GM18526 (cell line): ENCODE results near the gene EGFR.

Source experiments
- POLR2A ChIP-seq: IDR thresholded peaks from 3 replicates; pipeline ENCODE4 v1.6.1; 2011; ENCODE audit not compliant: insufficient read length; ENCODE audit errors: extremely low read depth

Gene EGFR

DNA sequence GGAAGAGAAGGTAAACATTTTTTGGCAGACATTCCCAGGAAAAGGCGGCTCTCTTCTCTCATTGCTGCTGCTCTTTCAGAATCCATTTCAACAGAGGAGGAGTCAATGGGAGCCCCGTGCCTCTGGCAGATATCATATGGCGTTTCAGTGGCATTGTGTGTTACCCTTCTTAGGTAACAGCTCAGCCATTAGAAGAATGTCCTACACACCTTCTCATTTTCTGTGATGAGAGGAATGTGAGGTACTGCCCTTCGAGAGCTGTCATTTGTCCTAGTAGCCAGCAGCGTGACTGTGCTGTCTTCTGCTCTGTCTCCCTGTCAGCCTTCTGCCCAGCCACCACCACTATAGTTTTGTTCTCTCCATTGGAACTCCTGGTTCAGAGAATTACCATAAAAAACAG is 102.4 kb downstream of the EGFR start:
- no peak for TF ChIP-seq POLR2A

DNA sequence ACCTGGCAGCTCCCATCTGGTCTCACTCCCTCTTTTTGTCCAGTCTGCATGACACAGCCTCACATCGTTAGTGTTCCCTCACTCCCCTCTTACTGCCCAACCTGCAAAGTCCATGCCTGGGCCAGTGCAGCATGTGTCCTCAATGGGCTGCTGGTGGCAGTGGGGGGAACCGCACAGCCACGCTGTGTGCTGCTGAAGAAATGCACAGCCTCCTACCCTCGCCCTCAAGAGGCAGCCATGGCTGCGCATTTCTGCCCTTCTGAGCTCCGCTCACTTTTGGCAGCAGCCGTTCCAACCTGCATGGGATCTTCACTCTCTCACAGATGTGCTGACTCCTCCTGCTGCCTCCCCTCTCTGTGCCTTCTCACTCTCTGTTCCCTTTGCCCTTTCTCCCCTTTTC is 103.4 kb downstream of the EGFR start:
- no peak for TF ChIP-seq POLR2A

DNA sequence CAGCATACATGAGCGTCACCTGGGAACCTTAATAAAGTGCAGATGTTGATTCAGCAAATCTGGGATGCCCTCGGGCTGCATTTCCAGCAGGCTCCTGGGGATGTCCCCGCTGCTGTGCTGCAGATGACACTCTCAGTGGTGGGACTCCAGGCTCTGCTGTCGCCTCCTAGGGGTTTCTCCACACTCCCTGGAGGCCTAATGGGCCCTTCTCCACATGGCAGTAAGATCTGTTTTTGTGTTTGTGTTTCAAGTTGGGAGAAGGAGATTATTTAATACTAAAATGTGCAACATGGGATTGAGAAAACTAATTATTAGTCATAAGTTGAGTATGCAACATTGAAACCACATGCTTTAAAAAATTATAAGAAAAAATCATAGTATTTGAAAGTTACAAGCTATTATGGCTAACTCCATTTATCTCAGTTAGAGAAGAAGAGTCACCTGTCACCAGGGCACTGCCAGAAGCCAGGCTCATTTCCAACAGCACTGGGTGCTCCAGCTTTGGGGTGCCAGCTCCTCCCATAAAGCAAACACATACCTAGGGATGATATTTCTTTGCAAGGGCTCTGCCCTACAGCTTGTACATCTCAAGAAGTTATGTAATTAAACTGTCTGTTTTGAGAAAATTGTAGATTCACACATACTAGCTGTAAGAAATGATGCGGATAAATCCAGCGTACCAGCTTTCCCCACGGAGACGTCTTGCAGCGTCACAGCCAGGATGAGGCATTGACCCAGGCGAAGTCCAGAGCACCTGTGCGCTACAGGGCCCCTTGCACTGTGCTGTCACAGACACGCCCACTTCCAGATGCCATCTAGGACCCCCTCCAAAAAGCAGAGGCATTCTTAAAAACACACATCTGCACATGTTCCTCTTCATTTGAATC is 106.4 kb downstream of the EGFR start:
- no peak for TF ChIP-seq POLR2A

DNA sequence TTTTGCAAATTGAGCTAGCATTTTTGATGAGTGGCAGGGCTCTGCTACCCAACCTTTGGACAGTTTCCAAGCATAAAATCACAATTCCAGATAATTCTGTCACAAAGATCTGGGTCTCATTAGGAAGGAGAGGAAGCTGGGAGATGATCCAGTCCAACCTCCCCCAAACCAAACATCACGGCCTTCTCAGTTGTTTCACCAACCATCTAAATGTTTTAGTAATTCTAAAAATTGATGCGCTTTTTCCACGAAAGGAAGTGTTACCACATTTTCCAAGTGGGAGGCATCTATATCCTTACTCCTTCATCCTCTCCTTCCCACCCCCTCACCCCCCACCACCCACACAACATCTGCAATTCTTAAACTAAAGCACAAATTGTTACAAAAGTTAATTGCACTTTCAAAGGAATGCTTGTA is 108.3 kb downstream of the EGFR start:
- no peak for TF ChIP-seq POLR2A

DNA sequence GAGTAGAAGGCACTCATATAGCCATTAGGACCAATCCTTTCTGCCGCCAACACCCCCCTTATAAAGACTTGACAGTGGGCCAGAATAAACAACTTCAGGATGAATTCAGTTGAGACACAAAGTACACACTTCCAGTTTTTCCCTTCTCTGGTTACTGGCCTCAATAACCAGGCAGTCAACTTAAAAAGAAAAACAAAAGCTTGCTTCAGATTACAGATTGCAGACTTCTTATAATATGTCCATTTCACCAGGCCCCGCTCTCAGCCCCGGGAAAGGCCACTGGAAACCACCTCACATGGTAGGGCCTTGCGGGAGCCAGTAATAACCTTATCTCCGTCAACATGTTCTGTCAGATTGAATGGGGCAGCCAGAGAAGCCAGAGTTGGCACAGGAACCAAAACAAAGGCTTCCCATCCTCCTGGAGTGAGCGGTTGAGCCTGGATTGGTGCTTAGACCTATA is 108.8 kb downstream of the EGFR start:
- no peak for TF ChIP-seq POLR2A

DNA sequence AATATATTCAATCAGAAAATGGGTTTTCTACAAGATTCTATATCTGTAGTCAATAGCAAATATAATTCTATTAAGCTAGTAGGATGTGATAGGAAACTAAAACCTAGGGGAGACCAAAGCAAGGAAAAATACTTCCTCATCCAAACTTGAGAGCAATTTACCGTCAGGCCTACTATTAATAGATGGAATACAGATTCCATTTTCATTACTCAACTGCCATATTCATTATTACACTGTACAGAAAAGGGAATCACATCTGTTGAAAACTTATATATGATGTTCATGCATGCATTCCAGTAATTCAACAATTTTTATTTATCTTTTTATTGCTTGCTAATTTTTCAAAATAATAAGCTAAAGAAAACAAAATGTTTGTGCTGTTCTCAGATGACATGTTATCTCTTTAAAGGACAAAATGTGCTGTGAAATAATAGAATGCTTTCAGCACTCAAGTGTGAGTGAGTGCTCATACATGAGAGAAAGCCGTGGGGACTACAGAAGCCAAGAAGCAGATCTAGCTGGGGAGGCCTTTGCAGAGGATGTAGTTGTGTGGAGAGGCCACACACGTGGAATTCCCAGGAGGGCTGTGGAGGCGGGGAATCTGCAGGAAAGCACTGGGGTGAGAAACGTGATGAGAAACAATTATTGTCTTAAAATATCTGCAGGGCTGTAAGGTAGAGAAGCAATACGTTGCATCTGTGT is 110.0 kb downstream of the EGFR start:
- no peak for TF ChIP-seq POLR2A

DNA sequence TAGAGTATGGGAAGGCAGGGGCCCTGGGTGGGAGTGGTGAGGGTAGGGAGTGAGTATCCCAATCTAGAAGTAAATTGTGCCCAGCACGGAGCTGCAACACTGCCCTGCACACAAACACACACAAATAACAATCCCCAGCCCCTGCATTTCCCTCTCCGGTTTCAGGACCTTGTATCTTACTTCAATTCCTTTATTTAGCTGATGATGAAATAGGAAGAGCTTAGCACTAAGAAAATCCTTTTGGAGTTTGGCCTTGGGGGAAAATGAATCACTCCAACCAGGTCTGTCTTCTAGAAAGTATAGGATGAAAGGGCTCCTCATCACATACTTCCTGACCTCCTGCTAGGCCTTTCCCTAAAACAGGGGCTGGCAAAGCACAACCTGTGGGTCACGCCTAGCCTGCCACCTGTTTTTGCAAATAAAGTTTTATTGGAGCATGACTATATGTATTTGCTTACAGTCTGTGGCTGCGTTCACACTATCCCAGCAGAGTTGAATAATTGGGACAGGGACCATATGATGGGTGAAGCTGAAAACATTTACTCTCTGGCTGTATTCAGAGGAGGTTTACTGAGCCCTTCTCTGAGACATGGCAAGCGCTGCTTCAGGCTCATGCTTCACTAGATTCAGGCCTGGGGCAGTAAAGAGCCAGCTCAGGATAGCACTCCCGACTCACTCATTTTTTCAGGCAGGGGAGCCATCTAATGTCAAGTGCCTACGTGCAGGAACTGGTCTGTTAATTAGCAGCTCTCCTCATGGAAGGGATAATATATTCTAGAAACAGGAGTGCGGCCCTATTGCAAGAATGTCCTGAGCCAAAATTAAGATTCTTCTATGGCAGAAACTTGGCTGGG is 111.0 kb downstream of the EGFR start:
- TF ChIP-seq POLR2A, result no peak

DNA sequence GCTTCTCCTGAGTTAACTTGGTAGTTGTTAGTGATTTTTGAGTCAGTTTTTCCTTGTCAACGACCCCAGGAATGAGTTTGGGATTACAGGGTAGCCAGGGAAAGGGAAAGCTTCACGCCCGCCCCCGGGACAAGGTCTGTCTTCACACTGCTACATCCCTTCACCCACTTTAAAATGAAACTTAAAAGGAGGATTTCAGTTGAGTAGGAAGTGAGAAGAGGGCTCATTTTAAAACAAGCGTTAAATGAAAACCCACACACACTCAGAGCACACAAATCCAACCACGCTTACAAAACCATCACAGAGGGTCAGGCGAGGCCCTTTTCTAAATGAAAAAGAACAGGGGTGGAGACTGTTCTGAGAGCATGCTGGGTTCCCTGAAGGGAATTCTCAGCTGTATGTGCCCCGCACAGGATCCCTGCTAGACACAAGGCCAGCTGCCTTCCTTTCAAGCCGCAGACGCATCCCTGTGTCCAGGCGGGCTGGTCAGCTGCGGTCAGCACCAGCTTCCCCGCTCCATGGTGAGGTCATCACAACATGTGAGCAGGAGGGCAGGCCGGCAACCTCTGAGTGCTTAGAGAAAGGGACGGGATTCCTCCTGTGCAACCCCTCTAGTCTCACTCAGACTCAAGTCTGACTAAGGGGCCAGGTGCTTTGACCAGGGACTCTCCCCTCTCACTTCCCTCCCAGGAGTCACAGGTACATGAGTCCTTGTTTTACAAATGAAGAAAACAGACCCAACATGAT is 111.8 kb downstream of the EGFR start:
- no peak for TF ChIP-seq POLR2A

DNA sequence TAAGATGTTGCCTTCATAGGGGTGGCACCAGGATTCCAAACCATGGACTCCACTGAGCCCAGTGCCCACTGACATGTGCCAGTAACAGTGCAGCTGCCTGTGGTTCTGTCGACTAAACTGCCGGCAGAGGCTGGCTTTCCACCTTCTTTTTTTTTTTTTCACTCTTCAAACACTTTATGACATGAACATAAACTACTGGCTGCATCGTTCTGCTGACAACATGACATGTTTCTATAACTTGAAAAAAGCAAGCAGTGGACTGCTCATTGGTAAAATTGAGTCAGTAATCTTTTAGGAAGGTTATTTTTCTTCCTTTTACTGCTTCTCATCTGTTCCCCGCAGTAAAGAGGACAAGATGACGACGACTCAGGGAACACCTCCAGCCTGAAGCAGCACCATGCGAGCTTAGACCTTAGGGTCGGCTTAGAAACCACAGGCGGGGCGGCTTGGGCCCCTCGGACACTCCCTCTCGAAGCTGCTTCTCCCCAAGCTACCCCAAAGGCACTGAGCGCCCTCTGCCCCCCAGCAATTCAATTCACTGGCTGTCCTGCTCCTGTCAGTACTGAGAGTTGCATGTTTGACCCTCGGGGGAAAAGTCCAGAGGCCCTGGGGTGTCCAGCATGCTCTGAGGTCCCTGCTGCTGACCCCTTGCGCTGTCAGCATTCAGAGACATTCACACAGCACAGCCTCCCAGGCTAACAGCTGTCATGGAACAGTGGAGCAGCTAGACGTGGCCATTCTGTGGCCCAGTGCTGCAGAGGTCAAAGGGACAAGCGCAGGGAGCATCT is 112.5 kb downstream of the EGFR start:
- TF ChIP-seq POLR2A, result no peak

DNA sequence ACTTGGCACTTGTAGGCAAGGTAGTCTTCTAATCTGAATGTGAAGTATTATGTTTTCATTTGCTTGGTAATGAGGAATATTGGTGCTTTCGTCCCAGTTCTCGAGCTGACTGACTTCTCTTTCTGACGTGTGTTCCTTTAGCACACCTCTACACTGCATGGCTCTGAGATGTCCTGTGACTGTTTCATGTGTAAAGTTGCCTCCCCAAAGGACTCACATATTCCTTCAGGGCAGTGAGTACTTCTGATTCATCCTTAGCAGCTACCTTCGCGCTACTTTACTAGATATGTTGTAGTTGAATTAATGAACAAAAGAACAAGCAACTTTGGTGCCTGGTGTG is 113.7 kb downstream of the EGFR start:
- no peak for TF ChIP-seq POLR2A

DNA sequence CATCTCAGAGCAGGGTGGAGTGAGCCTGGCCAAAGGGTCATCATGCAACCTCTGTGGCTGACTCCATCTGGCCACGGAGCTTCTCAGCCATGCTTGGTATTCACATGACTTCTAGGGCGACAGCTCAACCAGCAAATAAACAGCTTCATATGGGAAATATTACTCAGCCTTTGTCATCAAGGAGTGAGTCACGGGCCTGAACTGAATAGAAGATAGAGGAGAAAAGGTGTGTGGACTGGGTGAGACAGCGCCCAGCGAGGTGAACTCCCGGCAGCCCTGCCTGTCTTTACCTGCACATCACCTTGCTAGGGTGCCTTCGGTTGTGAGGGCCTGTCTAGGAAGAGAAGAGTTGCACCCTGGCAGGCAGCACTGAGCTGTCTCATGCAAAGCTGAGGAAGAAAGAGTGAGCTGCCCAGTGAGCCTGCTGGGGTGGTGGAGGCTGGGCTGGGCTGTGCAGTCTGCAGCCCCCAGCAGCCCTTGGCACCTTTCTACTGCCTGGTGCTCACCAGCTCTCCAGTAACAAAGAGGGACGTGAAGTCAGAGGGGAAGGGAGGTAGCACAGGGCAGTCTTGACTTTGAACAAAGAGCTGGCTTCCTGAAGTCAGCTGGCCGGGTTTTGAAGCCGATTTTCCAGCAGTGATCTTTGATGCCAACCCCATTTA is 114.2 kb downstream of the EGFR start:
- no peak for TF ChIP-seq POLR2A

DNA sequence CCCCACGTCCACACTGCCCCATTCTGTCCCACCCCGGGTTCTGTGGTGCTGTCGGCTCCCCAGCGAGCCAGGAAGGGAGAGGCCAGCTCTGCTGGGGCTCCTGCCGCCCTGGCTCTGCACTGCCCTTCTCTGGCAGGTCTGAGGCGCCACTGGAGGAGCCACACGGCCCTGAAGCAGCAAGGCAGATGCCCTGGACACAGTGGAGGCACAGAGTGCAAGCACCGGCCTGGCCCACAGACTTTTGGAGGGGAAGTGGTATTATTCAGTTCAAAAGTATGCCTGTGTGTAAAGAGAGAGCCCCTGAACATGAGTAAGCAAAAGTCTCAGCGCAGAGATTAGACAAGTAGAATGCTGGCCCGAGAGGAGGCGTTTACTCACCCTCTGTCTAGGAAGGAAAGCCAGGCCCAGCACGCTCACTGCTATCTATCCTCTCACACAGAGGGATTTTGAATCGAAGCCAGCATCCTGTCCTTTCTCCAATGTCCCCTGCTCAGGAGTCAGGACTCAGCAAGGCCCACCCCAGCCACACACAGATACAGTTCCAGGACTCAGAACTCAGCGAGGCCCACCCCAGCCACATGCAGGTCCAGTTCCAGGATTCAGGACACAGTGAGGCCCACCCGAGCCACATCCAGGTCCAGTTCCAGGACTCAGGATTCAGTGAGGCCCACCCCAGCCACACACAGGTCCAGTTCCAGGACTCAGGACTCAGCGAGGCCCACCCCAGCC is 115.0 kb downstream of the EGFR start:
- TF ChIP-seq POLR2A, result no peak

DNA sequence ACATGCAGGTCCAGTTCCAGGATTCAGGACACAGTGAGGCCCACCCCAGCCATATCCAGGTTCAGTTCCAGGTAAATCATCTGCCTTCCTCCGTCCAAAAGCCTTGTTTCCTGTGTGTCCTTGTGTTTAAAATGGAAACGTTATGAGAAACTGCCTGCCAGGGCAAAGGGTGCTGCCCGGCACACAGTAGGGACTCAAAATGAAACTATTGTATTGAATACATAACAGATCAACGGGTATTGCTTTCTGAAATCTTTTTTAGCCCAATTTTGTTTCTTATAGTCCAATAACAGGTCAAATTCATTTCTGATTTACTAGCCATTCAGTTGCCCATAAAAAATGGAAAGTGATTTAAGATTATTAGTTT is 115.5 kb downstream of the EGFR start:
- TF ChIP-seq POLR2A, result no peak
